ENCODE data around the gene TSPAN3. TPM values are rescaled to one million over a fixed set of nuclear protein-coding genes. Genes with fewer than 3 reads are reported as not detected.

TSPAN3 gene
- total RNA-seq, 1 donor from 2014 or later = 359 TPM

DNA sequence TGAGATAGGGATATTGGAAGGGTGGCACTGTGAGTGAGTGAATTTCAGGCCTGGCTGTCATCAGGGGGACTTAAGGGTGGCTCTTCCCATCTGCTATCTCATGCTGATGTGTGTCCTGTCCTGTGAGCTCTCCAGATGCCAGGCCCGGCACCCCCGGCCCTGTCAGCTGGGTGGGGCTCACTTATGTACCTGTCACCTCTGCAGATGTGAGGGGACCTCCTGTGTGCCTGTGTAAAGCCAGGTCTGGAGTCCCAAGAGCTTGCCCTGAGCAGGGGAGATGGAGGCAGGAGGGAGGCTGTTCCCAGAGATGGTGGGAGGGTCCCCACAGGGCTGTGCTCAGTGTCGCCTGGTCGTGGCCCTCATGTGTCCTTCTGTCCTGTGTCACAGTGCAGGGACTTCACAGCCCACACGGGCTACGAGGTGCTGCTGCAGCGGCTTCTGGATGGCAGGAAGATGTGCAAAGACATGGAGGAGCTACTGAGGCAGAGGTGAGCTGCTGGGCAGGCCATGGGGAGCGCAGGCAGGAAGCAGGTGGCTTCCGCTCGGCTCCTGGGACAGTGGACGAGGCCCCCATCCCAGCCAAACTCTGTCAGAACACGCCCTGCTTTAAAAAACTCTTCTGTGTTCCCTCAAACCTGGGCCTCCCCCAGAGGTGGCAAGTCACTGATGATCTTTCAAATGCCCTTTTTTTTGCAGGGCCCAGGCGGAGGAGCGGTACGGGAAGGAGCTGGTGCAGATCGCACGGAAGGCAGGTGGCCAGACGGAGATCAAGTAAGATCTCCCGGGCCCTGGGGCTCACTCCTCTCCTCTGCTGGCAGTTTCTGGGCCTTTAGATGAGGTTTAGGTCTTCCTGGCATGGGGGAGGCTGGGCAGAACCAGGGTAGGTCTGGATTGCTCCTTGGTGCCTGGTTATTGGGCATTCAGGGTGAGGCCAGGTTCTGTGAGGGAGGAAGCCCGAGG, 52.9 kb downstream of the TSPAN3 start:
- Histone ChIP-seq H3K9me3 (no peaks in the 10 kb centered on the region), H3K4me3 (no peak overlapping the region), H3K36me3 (no peaks in the 10 kb centered on the region), H3K4me1 (no peaks in the 10 kb centered on the region), H3K27me3 (no peaks in the 10 kb centered on the region), H3K27ac (no peak overlapping the region)
- TF ChIP-seq, protein P1, sequence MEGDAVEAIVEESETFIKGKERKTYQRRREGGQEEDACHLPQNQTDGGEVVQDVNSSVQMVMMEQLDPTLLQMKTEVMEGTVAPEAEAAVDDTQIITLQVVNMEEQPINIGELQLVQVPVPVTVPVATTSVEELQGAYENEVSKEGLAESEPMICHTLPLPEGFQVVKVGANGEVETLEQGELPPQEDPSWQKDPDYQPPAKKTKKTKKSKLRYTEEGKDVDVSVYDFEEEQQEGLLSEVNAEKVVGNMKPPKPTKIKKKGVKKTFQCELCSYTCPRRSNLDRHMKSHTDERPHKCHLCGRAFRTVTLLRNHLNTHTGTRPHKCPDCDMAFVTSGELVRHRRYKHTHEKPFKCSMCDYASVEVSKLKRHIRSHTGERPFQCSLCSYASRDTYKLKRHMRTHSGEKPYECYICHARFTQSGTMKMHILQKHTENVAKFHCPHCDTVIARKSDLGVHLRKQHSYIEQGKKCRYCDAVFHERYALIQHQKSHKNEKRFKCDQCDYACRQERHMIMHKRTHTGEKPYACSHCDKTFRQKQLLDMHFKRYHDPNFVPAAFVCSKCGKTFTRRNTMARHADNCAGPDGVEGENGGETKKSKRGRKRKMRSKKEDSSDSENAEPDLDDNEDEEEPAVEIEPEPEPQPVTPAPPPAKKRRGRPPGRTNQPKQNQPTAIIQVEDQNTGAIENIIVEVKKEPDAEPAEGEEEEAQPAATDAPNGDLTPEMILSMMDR (IDR thresholded peaks at IDR 0.05) = no peak
- intact Hi-C loops (cut with DNase I) = no loop called here
- DNase-seq (no peak), ATAC-seq (no peak)

DNA sequence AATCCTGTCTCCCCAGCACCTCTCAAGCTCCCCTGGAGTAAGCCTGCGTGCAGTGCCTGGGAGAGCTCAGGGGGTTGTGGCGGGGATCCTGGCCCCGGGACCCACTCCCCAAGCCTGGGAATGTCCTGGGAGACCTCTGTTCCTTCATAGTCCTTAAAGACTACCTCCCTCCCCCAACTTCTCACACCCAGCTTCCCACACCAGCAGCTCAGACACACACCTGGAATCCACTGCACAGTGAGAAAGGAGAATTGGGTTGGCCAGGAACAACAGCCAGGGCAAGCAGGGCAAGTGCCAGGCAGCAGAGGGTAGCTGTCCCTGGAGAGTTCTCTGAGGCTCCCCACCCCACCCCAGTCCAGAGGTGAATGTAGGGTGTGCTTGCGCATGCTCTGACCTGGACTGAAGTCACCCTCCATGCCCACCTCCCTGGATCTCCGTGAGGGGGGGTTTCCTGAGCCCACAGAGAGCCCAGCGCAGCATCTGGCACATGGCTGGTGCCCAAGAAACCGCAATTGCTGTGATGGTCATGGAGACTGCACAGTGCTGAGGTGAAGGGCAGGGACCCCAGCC, 53.7 kb downstream of the TSPAN3 start:
- ATAC-seq = no peak

DNA sequence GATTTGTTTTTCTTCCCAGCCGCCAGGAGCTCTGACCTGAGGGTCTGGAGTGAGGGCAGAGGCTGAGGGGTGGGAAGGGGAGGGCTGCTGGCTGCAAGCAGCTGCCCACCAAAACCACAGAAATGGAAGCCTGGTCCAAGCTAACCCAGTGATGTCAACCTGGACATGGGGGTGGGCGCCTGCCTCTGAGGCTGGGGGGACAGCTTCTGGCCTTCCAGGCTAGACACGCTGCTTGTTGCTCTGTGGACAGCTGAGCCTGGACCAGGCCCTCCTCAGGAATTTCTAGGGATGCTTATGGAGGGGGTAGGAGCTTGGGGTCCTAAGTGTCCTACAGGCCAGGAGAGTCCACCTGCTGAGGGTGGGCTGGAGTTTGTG, 54.6 kb downstream of the TSPAN3 start:
- intact Hi-C loops (cut with DNase I) = no loop called here

More for the DNA sequence above, 53.7 kb downstream of the TSPAN3 start:
- no peaks in the 10 kb centered on the region for H3K9me3 ChIP-seq
- H3K27me3 ChIP-seq = no peaks in the 10 kb centered on the region
- no peak overlapping the region for H3K4me3 ChIP-seq
- DNase-seq = no peak
- no peaks in the 10 kb centered on the region for H3K4me1 ChIP-seq
- TF ChIP-seq, protein P1 (IDR thresholded peaks at IDR 0.05) = no peak
- intact Hi-C loops (cut with DNase I) = no loop called here
- H3K27ac ChIP-seq = no peak overlapping the region
- H3K36me3 ChIP-seq = no peaks in the 10 kb centered on the region

DNA sequence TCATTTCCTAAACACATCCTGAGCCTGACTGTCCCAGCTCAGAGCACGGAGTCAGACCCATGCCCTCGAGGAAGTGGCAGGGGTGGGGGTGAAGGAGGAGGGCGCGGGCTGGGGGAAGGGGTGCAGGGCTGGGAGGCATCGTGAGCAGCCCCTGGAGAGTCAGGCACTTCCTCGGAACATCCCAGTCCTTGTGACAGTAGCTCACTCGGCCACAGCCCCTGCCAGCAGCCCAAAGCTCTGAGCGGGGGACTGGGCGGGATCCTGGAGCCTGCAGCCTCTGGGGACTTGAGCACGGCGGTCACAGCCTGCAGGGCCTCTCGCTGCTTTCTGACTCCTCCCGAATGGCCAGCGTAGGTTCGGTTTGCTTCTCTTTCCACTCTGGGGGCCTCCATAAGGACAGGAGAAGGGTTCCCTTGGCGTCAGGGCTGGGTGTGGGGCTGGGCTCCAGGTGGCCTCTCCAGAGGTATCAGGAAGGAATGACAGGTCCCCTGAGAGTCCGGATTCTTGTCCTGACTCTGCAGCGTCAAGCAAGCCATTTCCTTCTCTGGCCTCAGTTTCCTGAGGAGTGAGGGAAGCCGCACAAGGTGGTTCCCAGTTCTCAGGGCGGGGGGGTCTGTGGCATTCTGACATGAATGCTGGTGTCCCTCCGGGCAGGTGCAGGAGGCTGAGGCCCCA, 55.1 kb downstream of the TSPAN3 start:
- Histone ChIP-seq H3K36me3 (no peaks in the 10 kb centered on the region), H3K9me3 (no peaks in the 10 kb centered on the region), H3K27me3 (no peaks in the 10 kb centered on the region), H3K27ac (no peak overlapping the region), H3K4me1 (no peaks in the 10 kb centered on the region), H3K4me3 (no peak overlapping the region)
- ATAC-seq (no peak), DNase-seq (no peak)
- intact Hi-C loops (cut with DNase I) = no loop called here
- TF ChIP-seq, protein P1 (IDR thresholded peaks at IDR 0.05) = no peak

More for the DNA sequence above, 54.6 kb downstream of the TSPAN3 start:
- TF ChIP-seq, protein P1 (IDR thresholded peaks at IDR 0.05) = no peak
- no peak for DNase-seq
- Histone ChIP-seq H3K9me3 (no peaks in the 10 kb centered on the region), H3K27me3 (no peaks in the 10 kb centered on the region), H3K27ac (no peak overlapping the region), H3K36me3 (no peaks in the 10 kb centered on the region), H3K4me3 (no peak overlapping the region), H3K4me1 (no peaks in the 10 kb centered on the region)
- no peak for ATAC-seq

DNA sequence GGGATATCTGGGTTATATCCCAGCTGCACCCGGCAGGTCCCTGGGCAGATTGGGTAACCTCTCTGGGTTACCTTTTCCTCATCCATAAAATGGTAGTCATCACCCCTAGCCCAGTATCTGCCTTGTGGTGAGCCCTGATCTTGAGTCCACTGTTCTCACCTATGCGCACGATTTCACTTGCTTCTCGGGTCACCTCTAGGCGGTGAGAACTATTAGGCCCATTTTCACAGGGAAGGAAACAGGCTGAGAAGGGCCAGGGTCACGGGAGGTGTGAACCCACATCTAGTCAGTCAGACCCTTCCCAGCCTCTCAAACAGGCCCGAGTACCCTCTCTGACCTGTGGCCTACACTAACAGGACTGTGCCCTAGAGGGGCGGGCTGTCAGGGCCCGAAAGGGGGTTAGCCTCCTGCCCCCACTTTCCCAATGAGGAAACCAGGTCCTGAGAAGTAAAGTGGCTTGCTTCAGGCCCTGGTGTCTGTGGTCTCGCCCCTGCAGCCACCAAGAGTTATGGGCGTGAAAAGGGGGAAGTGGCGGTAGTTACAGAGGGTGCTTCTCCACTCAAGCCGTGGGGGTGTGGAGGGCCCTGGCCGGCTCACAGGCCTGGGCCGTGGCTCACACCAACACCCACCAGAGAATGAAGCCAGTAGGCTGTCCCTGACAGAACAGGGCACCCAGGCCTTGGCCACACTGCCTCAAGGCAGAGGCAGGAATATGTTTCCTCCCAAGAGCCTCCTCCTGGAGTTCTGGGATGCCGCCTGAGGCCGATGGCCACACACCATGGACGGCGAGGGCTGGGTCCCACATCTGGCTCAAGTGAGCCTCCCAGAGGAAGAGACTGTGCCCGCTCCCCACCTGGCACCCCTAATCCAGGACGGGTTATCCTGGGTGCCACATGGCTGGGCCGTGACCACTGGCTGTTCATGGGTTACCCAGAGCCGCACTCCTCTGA, 56.5 kb downstream of the TSPAN3 start:
- Histone ChIP-seq H3K27ac (peak overlapping the region; percentile 58), H3K27me3 (no peaks in the 10 kb centered on the region), H3K9me3 (no peaks in the 10 kb centered on the region), H3K4me1 (no peaks in the 10 kb centered on the region), H3K36me3 (no peaks in the 10 kb centered on the region), H3K4me3 (no peak overlapping the region)
- ATAC-seq (peak; percentile 84), DNase-seq (peak; percentile 77)
- TF ChIP-seq, protein P1 (IDR thresholded peaks at IDR 0.05) = no peak
- intact Hi-C loops (cut with DNase I) = no loop called here

Data from upper lobe of right lung (tissue), 1 donor.